ENCODE data around the gene GPC6.

GRCh38 chr13:93686399-93686798 is 459.8 kb downstream of the GPC6 start:
- TF ChIP-seq GATA2 (IDR thresholded peaks at IDR 0.05; ENCODE audit: low read depth, low read length) (no peak), GATA3 (IDR thresholded peaks at IDR 0.05; ENCODE audit: low read depth, low read length) (no peak)

Measured in SH-SY5Y (cell line).